Mucosa of descending colon (tissue), 3 donors: ENCODE measurements around the gene SERBP1. TPM values are rescaled to one million over a fixed set of nuclear protein-coding genes. Genes with fewer than 3 reads are reported as not detected.

ENCODE experiments used
- ATAC-seq: fragments of 200-7000 bp; cut with Tn5 transposase; one replicate; pipeline ENCODE4 v1.9.1; 2020; ENCODE audit warnings: mild to moderate bottlenecking, moderate library complexity
- DNase-seq, 3 donors: peaks; one replicate each; pipeline ENCODE4 v3.0.0-alpha.2; 2020
- H3K36me3 ChIP-seq: fragments of 200-600 bp; one replicate; pipeline ENCODE4 v1.8.0; 2021; ENCODE audit warnings: low read depth, mild to moderate bottlenecking
- H3K4me1 ChIP-seq: fragments of 200-600 bp; one replicate; pipeline ENCODE4 v1.8.0; 2021; ENCODE audit warnings: low read depth, mild to moderate bottlenecking
- H3K4me3 ChIP-seq: fragments of 200-600 bp; one replicate; pipeline ENCODE4 v1.8.0; 2021; ENCODE audit warnings: mild to moderate bottlenecking
- H3K9me3 ChIP-seq: fragments of 200-600 bp; one replicate; pipeline ENCODE4 v1.8.0; 2021; ENCODE audit warnings: mild to moderate bottlenecking
- CTCF ChIP-seq: fragments of 200-600 bp; IDR thresholded peaks from one replicate; pipeline ENCODE4 v1.8.0; 2022; ENCODE audit warnings: antibody characterized with exemption, mild to moderate bottlenecking
- intact Hi-C, 2 donors: fragments of 100-400 bp; cut with DNase I in 1 of 2; cut with micrococcal nuclease in 1 of 2; formaldehyde crosslinking; loops; one replicate each; pipeline versions ENCODE4 v1.11.0 to v1.11.1; 2022; cut with DNase I, micrococcal nuclease
- total RNA-seq, 3 donors: library from RNA; stranded (reverse); fragmentation: NEBNext Ultra II Directional in 2 of 3; extraction: Animal tissue kit (Norgen Biotek cat#: 25700) in 2 of 3; gene quantifications; one replicate each; pipeline versions ENCODE4 v1.2.1 to v1.2.4, GENCODE V29; 2021 to 2023
- donor health status: DM: no; HTN: no; CAD: no; lungs with moderate emphysema.
- donor health status: DM: no; HTN: no; CAD: no.
- donor health status: DM: no; HTN: yes; CAD: no.

Gene SERBP1
- total RNA-seq, 3 donors from 2014 or later, result 134 to 160 (median 155) TPM

DNA sequence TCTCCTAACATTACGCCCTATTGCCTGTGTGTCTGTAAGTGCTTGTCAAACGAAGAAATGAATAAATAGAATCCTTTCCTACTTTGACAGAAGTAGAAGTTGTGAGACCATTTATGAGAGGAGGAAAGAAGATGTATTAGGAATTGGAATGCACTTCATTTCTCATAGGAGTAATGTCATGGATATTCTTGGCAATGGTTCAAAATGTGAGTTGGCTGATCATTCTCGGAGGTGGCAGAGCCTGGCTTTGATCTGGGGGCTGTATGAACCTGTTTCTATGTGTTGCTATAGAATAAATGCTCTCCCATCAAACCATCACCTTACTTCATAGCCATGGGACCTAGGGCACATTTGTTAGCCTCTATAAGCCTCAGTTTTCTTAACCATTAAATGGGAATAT is 10.1 kb upstream of the SERBP1 start:
- H3K36me3 ChIP-seq, result no peaks in the 10 kb centered on the region
- DNase-seq (no peak), ATAC-seq (no peak)
- H3K4me1 ChIP-seq, result no peaks in the 10 kb centered on the region
- no peaks in the 10 kb centered on the region for H3K9me3 ChIP-seq
- no peak for TF ChIP-seq CTCF
- H3K4me3 ChIP-seq, result no peak overlapping the region
- intact Hi-C loops, result no loop called here

GRCh38 chr1:67439277-67440029 is 9.3 kb upstream of the SERBP1 start:
- Histone ChIP-seq H3K4me3 (no peak overlapping the region), H3K36me3 (no peaks in the 10 kb centered on the region), H3K9me3 (no peaks in the 10 kb centered on the region), H3K4me1 (no peaks in the 10 kb centered on the region)
- DNase-seq, result no peak
- ATAC-seq, result no peak
- intact Hi-C loops, result no loop called here
- no peak for TF ChIP-seq CTCF

- H3K36me3 ChIP-seq, result no peaks in the 10 kb centered on the region
- no peaks in the 10 kb centered on the region for H3K9me3 ChIP-seq
- intact Hi-C loops, result no loop called here
- DNase-seq (no peak), ATAC-seq (no peak)
- no peaks in the 10 kb centered on the region for H3K4me1 ChIP-seq
- TF ChIP-seq CTCF, result no peak
- no peak overlapping the region for H3K4me3 ChIP-seq
Measured at GRCh38 chr1:67437961-67438360, 7.8 kb upstream of the SERBP1 start.

GRCh38 chr1:67436511-67437055 is 6.4 kb upstream of the SERBP1 start:
- ATAC-seq (no peak), DNase-seq (no peak)
- Histone ChIP-seq H3K4me3 (no peak overlapping the region), H3K4me1 (peaks cover 2% of the 10 kb centered on the region), H3K9me3 (no peaks in the 10 kb centered on the region), H3K36me3 (no peaks in the 10 kb centered on the region)
- intact Hi-C loops, result no loop called here
- no peak for TF ChIP-seq CTCF

- TF ChIP-seq CTCF, result no peak
- ATAC-seq (no peak), DNase-seq (no peak)
- intact Hi-C loops, result no loop called here
- Histone ChIP-seq H3K9me3 (no peaks in the 10 kb centered on the region), H3K4me3 (no peak overlapping the region), H3K4me1 (peaks cover 8% of the 10 kb centered on the region), H3K36me3 (no peaks in the 10 kb centered on the region)
Measured at GRCh38 chr1:67434491-67434890, 4.3 kb upstream of the SERBP1 start.
